H9 (cell line): ENCODE results near the gene ALDH1B1. TPM values are rescaled to one million over a fixed set of nuclear protein-coding genes. Genes with fewer than 3 reads are reported as not detected.

ENCODE experiments used
- DNase-seq: peaks from one replicate; pipeline ENCODE4 v3.0.0-alpha.2; 2017
- H2AFZ ChIP-seq: one replicate; pipeline ENCODE4 v1.6.1; 2013; ENCODE audit warnings: mild to moderate bottlenecking, low read length, control low read depth, moderate library complexity
- H2AK5ac ChIP-seq: 2 replicates; pipeline ENCODE4 v1.6.1; 2013; ENCODE audit warnings: low read length, control low read depth, mixed read lengths; ENCODE audit not compliant: insufficient read length
- H2BK120ac ChIP-seq: one replicate; pipeline ENCODE4 v1.6.1; 2013; ENCODE audit warnings: low read depth, mild to moderate bottlenecking, low read length, control low read depth, inconsistent platforms; ENCODE audit not compliant: poor library complexity, severe bottlenecking
- H2BK12ac ChIP-seq: 2 replicates; pipeline ENCODE4 v1.6.1; 2013; ENCODE audit warnings: low read length, control low read depth, mixed read lengths, low read depth; ENCODE audit not compliant: insufficient read length
- H2BK15ac ChIP-seq: 2 replicates; pipeline ENCODE4 v1.6.1; 2013; ENCODE audit warnings: low read depth, low read length, control low read depth
- H2BK20ac ChIP-seq: one replicate; pipeline ENCODE4 v1.6.1; 2013; ENCODE audit warnings: low read depth, mild to moderate bottlenecking, low read length, control low read depth, inconsistent platforms; ENCODE audit not compliant: poor library complexity, severe bottlenecking
- H2BK5ac ChIP-seq: 2 replicates; pipeline ENCODE4 v1.6.1; 2013; ENCODE audit warnings: low read length, control low read depth, mixed read lengths; ENCODE audit not compliant: insufficient read length
- H3K14ac ChIP-seq: 2 replicates; pipeline ENCODE4 v1.6.1; 2013; ENCODE audit warnings: low read length, control low read depth; ENCODE audit not compliant: insufficient read depth
- H3K18ac ChIP-seq: 2 replicates; pipeline ENCODE4 v1.6.1; 2013; ENCODE audit warnings: low read depth, mild to moderate bottlenecking, mixed read lengths, low read length, control low read depth; ENCODE audit not compliant: insufficient read length
- H3K23ac ChIP-seq: 2 replicates; pipeline ENCODE4 v1.6.1; 2013; ENCODE audit warnings: low read length, control low read depth, mixed read lengths, low read depth; ENCODE audit not compliant: insufficient read length
- H3K23me2 ChIP-seq: 2 replicates; pipeline ENCODE4 v1.6.1; 2013; ENCODE audit warnings: low read depth, mild to moderate bottlenecking, mixed read lengths, low read length, control low read depth; ENCODE audit not compliant: insufficient read length, poor library complexity, severe bottlenecking
- H3K27ac ChIP-seq: 2 replicates; pipeline ENCODE4 v1.5.1; 2013; ENCODE audit warnings: low read length, control low read depth, mixed read lengths, low read depth; ENCODE audit not compliant: insufficient read length
- H3K27me3 ChIP-seq: 2 replicates; pipeline ENCODE4 v1.6.1; 2013; ENCODE audit warnings: low read length, control low read depth, inconsistent platforms; ENCODE audit not compliant: insufficient read depth
- H3K4ac ChIP-seq: 2 replicates; pipeline ENCODE4 v1.6.1; 2013; ENCODE audit warnings: low read depth, mild to moderate bottlenecking, control low read depth, inconsistent platforms, low read length, moderate library complexity
- H3K4me1 ChIP-seq: 2 replicates; pipeline ENCODE4 v1.6.1; 2013; ENCODE audit warnings: low read length, control low read depth, inconsistent platforms; ENCODE audit not compliant: insufficient read depth
- H3K4me2 ChIP-seq: 2 replicates; pipeline ENCODE4 v1.6.1; 2013; ENCODE audit warnings: low read length, control low read depth, mixed read lengths; ENCODE audit not compliant: insufficient read length, insufficient read depth
- H3K56ac ChIP-seq: 2 replicates; pipeline ENCODE4 v1.6.1; 2013; ENCODE audit warnings: low read depth, mild to moderate bottlenecking, mixed read lengths, low read length, control low read depth; ENCODE audit not compliant: insufficient read length
- H3K79me1 ChIP-seq: 2 replicates; pipeline ENCODE4 v1.6.1; 2013; ENCODE audit warnings: low read depth, mild to moderate bottlenecking, moderate library complexity, low read length, control low read depth, inconsistent platforms; ENCODE audit not compliant: insufficient read depth, poor library complexity, severe bottlenecking
- H3K79me2 ChIP-seq: 2 replicates; pipeline ENCODE4 v1.6.1; 2013; ENCODE audit warnings: low read length, control low read depth, inconsistent platforms; ENCODE audit not compliant: insufficient read depth
- H3K9ac ChIP-seq: 2 replicates; pipeline ENCODE4 v1.6.1; 2013; ENCODE audit warnings: low read length, control low read depth, mixed read lengths; ENCODE audit not compliant: insufficient read length; ENCODE audit errors: extremely low read depth
- H3K9me3 ChIP-seq: one replicate; pipeline ENCODE4 v1.6.1; 2013; ENCODE audit warnings: low read depth, low read length, inconsistent platforms; ENCODE audit not compliant: control insufficient read depth
- H3T11ph ChIP-seq: one replicate; pipeline ENCODE4 v1.6.1; 2013; ENCODE audit warnings: mild to moderate bottlenecking, low read length, control low read depth, inconsistent platforms
- H4K20me1 ChIP-seq: one replicate; pipeline ENCODE4 v1.6.1; 2013; ENCODE audit not compliant: control insufficient read depth, insufficient read length, insufficient read depth
- H4K5ac ChIP-seq: 2 replicates; pipeline ENCODE4 v1.6.1; 2013; ENCODE audit warnings: low read depth, mild to moderate bottlenecking, mixed read lengths, low read length, control low read depth; ENCODE audit not compliant: insufficient read length
- H4K8ac ChIP-seq: replicated peaks from 2 replicates; pipeline ENCODE4 v1.6.1; 2013; ENCODE audit warnings: low read length, control low read depth, mixed read lengths, low read depth; ENCODE audit not compliant: insufficient read length
- H4K91ac ChIP-seq: 2 replicates; pipeline ENCODE4 v1.6.1; 2013; ENCODE audit warnings: low read depth, mild to moderate bottlenecking, moderate library complexity, mixed read lengths, low read length, control low read depth; ENCODE audit not compliant: insufficient read length
- H3K27ac Mint-ChIP-seq, 3 experiments: 2 replicates in 2 of 3; 3 replicates in 1 of 3; pipeline ENCODE4 v1.8.0; 2020 to 2021; ENCODE audit warnings: mixed read lengths in 3 of 3, mild to moderate bottlenecking in 1 of 3, moderate library complexity in 1 of 3
- H3K27me3 Mint-ChIP-seq: 2 replicates; pipeline ENCODE4 v1.8.0; 2021; ENCODE audit warnings: low read depth, mild to moderate bottlenecking, moderate library complexity, mixed read lengths
- H3K36me3 Mint-ChIP-seq, 3 experiments: 2 replicates in 2 of 3; 3 replicates in 1 of 3; pipeline ENCODE4 v1.8.0; 2020 to 2021; ENCODE audit warnings: low read depth in 3 of 3, mixed read lengths in 3 of 3; ENCODE audit not compliant: insufficient read depth in 1 of 3
- H3K4me1 Mint-ChIP-seq, 2 experiments: 2 replicates each; pipeline ENCODE4 v1.8.0; 2020; ENCODE audit warnings: mixed read lengths in 2 of 2
- H3K4me3 Mint-ChIP-seq, 2 experiments: 2 replicates in 1 of 2; 3 replicates in 1 of 2; pipeline ENCODE4 v1.8.0; 2020 to 2021; ENCODE audit warnings: mild to moderate bottlenecking in 2 of 2, mixed read lengths in 2 of 2, moderate library complexity in 1 of 2
- H3K9me3 Mint-ChIP-seq, 2 experiments: 2 replicates in 1 of 2; 3 replicates in 1 of 2; pipeline ENCODE4 v1.8.0; 2020; ENCODE audit warnings: mild to moderate bottlenecking in 2 of 2, mixed read lengths in 2 of 2, moderate library complexity in 1 of 2
- WGBS: extraction: QIAGEN DNeasy Blood & Tissue Kit; methylation state at CpG from one replicate; pipeline ENCODE4 v1.1.7; 2013; ENCODE audit warnings: missing lambda C conversion rate, low lambda C conversion rate, mixed read lengths; ENCODE audit not compliant: insufficient read length; ENCODE audit errors: extremely low coverage; 5-methylcytosine and 5-hydroxymethylcytosine counted together
- total RNA-seq: library from RNA; stranded (reverse); gene quantifications from 2 replicates; pipeline ENCODE4 v1.2.1, GENCODE V29; 2021
- TF ChIP-seq, protein P1 (sequence below): fragments of 200-600 bp; sonication (generic); conservative IDR thresholded peaks from 3 replicates; pipeline ENCODE4 v1.8.0; 2021; ENCODE audit warnings: antibody characterized with exemption, mild to moderate bottlenecking

Gene ALDH1B1
- total RNA-seq, 1 experiment from 2014 or later, result 49.6 TPM

DNA sequence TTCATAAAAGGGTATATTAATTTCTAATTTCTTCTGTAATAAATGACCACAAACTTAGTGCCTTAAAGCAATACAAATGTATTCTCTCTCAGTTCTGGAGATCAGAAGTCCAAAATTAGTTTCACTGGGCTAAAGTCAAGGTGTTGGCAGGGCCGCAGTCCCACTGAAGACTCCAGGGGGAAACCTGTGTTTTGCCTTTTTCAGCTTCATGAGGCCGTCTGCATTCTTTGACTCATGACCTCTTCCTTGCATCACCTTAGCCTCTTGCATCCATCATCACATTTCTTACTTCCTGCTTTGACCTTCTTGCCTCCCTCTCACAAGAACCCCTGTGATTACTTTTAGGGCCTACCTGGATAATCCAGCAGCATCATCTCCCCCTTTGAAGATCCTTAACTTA, 42.0 kb upstream of the ALDH1B1 start:
- Histone ChIP-seq H2BK5ac (no peak overlapping the region), H3K79me1 (no peaks in the 10 kb centered on the region), H2BK120ac (no peak overlapping the region), H3K56ac (no peak overlapping the region), H3K27ac (no peak overlapping the region), H4K5ac (no peak overlapping the region), H3K9me3 (no peaks in the 10 kb centered on the region), H2AFZ (no peak overlapping the region), H3K23me2 (no peaks in the 10 kb centered on the region), H3K79me2 (no peaks in the 10 kb centered on the region), H4K8ac (no peak overlapping the region), H4K20me1 (no peaks in the 10 kb centered on the region), H2BK12ac (no peak overlapping the region), H3K4me2 (no peak overlapping the region), H3K18ac (no peak overlapping the region), H3K23ac (no peak overlapping the region), H4K91ac (no peak overlapping the region), H2AK5ac (no peak overlapping the region), H2BK15ac (no peak overlapping the region), H3T11ph (no peak overlapping the region), H3K9ac (no peak overlapping the region), H3K14ac (no peak overlapping the region), H2BK20ac (no peak overlapping the region), H3K27me3 (no peaks in the 10 kb centered on the region; the same call in 1 of the 2 replicates), H3K4ac (no peak overlapping the region), H3K4me1 (no peaks in the 10 kb centered on the region)
- WGBS, result no CpG with 5 or more reads among the region's 2 CpGs
- Mint-ChIP-seq H3K4me3 (no peak overlapping the region), H3K4me1 (peaks cover 56 to 74% of the 10 kb centered on the region in 2 experiments), H3K36me3 (peaks cover 0 to 2% (median 0%) of the 10 kb centered on the region in 3 experiments; a peak in 1 of 7 replicates), H3K9me3 (no peaks in the 10 kb centered on the region; a peak in 2 of 5 replicates), H3K27me3 (peaks cover 85% of the 10 kb centered on the region), H3K27ac (no peak overlapping the region)
- peak; percentile 8 for DNase-seq
- TF ChIP-seq, protein P1, sequence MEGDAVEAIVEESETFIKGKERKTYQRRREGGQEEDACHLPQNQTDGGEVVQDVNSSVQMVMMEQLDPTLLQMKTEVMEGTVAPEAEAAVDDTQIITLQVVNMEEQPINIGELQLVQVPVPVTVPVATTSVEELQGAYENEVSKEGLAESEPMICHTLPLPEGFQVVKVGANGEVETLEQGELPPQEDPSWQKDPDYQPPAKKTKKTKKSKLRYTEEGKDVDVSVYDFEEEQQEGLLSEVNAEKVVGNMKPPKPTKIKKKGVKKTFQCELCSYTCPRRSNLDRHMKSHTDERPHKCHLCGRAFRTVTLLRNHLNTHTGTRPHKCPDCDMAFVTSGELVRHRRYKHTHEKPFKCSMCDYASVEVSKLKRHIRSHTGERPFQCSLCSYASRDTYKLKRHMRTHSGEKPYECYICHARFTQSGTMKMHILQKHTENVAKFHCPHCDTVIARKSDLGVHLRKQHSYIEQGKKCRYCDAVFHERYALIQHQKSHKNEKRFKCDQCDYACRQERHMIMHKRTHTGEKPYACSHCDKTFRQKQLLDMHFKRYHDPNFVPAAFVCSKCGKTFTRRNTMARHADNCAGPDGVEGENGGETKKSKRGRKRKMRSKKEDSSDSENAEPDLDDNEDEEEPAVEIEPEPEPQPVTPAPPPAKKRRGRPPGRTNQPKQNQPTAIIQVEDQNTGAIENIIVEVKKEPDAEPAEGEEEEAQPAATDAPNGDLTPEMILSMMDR, result peak; percentile 25; the same call in 1 of the 3 replicates
